Fibroblast of lung (primary cell): ENCODE data around the gene NDEL1.

Experiments
- CTCF ChIP-seq, 2 donors: IDR thresholded peaks in 1 of 2; conservative IDR thresholded peaks in 1 of 2; 1 replicate in 1 of 2; 2 replicates in 1 of 2; pipeline ENCODE4 v1.5.1; 2011 to 2012; ENCODE audit warnings: low read length in 2 of 2, control low read depth in 1 of 2, inconsistent platforms in 1 of 2, low read depth in 1 of 2, mild to moderate bottlenecking in 1 of 2
- EZH2 ChIP-seq: IDR thresholded peaks from 2 replicates; pipeline ENCODE4 v1.5.1; 2012; ENCODE audit warnings: low read length, control low read depth, mild to moderate bottlenecking; ENCODE audit errors: missing control alignments

- no peak for TF ChIP-seq EZH2
- no peak for TF ChIP-seq CTCF (conservative IDR thresholded peaks at IDR 0.05 in 1 of 2, IDR thresholded peaks at IDR 0.05 in 1 of 2; ENCODE audit: low read depth in 1 of 2, low read length in 2 of 2)
Observed at GRCh38 chr17:8410883-8411238, 24.8 kb upstream of the NDEL1 start.
